Fibroblast of skin of left quadriceps (primary cell): ENCODE data around the gene FHL1.
A peak's percentile ranks its signal among the peaks of the same experiment; 100 is the strongest.

ENCODE experiments used
- DNase-seq, 2 experiments: peaks; one replicate each; pipeline ENCODE4 v3.0.0-alpha.2; 2013; ENCODE audit warnings: low read depth in 2 of 2

The FHL1 gene

GRCh38 chrX:136185401-136186022 is 38.2 kb downstream of the FHL1 start:
- no peak for DNase-seq

GRCh38 chrX:136186023-136186413 is 38.7 kb downstream of the FHL1 start:
- no peak for DNase-seq

DNA sequence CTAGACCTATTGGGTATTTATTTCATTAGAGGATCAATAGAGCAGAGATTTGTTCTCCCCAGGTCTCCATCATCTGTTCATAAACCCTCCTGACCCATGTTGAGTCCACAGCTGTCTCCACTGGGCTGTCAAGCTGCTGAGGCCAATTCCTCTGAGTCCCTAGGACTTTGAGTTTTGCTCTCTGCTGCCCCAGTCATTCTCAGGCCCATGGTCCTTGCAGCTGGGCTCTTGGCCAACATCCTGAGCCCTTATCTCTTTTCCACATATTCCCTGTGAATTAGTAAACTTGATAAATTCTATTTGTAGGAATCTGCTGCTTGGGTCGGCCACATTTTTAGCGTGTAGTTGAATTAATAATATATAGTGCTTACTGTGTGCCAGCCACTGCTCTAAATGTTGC is 41.9 kb downstream of the FHL1 start:
- no peak for DNase-seq

GRCh38 chrX:136190038-136190713 is 42.8 kb downstream of the FHL1 start:
- DNase-seq, result no peak

DNA sequence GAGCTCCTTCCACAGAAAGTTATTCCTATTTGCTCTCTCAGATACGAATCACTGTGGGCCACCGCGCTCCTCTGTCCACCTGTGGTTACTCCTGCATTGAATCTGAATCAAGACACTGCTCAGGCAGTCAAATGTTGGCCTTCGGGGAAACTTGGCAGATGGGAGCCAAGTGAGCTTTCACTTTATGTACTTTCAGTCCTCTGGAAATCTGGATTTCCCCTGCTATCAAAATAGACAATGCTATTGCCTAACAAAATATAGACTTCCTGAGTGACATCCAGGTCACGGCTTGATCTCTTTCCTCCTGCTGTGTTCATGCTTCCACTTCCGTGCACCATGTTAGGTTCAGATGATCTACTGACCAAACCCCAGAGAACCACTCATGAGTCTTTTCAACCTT is 43.8 kb downstream of the FHL1 start:
- no peak for DNase-seq

- DNase-seq, result no peak
Measured at GRCh38 chrX:136192135-136192534, 44.8 kb downstream of the FHL1 start.

GRCh38 chrX:136192839-136193414 is 45.6 kb downstream of the FHL1 start:
- DNase-seq, result no peak

GRCh38 chrX:136193771-136194170 is 46.4 kb downstream of the FHL1 start:
- DNase-seq, result no peak

DNA sequence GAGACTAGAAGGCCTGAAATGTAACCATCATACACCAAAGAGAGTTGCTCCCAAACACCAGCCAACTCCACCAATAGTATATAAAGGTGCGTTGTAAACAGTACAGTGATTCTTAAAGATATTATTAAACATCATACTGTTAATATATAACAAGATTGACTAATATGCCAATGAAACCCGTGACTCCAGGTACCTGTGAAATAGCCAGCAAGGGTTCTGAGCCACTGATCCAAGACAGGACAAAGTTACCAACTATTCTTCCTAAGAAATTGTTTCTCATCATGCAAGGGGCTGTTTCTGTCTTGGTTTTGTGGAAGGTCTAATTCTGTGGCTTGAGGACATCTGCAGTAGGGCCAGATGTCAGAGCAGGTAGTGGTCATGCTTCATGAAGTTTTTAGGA is 47.2 kb downstream of the FHL1 start:
- no peak for DNase-seq

- DNase-seq, result no peak
Measured at GRCh38 chrX:136195247-136195646, 47.9 kb downstream of the FHL1 start.

DNA sequence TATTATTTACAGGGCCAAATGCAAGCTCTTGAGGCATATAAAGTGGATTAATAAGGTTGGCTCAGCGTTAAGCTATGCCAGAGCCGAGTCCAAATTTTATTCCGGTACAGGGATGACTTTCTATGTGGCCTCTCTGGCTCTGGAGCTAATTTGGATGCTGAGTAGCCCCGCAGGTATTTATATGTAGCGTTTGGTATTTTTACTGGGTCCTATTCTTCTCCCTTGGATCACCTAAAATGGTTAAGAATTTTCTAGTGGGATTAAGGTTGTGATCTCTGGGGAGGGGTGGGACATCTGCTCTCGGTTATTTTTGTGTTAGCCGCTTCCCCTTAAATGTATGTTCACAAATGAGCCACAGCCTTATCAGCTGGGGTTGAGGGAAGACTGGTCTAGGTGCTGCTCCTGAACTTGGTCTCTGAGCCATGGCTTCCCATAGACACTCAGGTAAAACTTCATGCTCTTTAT is 49.4 kb downstream of the FHL1 start:
- peak in 1 of 2 experiments; percentile 54 for DNase-seq

- no peak for DNase-seq
Measured at GRCh38 chrX:136198010-136198409, 50.7 kb downstream of the FHL1 start.

DNA sequence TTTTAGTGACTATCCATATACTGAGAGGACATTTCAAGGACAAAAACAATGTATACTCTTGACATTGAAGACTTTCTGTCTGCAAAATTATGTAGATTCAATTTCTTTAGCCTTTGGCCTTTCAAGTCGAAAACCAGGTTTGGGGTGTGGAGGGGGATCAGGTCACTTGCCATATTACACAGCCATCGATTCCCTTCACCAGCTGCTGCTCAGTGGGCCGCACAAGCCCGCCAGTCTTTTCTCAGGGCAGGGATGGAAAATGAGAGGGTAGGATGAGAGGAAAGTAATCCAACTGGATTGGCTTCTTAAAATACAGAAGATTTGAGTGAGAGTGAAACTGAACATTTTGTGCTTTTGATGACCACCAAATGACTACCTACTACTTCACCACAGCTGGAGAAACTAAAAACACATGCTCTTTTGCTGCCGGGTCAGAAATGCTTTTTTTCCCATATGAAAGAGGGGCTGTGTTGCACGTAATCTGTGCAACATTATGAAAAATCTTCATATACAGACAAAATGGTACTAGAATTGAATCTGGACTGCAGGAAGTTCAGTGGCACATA is 51.4 kb downstream of the FHL1 start:
- DNase-seq, result no peak

DNA sequence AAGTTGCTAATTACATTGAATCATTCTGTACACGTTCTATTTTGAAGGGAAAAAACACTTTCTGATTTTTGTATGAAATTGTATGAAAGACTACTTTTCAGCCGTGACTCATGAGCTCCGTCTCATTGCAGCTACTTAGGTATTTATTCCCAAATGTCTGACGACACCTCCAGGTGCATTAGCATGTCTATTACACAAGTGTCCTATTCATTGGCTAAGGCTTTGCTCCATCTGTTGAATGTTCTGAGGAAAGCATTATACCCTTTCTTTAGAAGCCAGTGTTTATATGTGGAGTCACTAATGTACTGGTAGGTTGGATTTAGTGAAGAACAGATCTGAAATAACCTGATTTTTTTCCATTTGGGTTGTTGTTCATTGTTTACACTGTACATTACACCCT is 52.0 kb downstream of the FHL1 start:
- DNase-seq, result no peak

DNA sequence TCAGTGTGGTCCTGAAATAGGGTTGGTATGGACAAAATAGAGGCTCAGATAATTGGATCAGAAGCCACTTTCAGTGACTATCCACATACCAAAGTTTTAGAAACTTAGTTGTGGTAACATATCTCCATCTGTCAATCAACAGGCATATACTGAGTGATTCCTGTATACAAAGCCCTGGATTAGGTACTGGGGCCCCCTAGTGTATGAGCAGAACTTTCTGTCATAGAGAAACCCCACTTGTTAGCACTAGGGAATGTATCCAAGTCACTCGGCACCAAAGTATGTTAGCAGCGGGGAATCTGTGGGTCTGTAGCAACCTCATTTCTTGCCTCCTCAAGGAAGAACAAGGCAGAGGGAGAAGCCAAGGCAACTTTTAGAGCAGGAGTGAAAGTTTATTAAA is 53.1 kb downstream of the FHL1 start:
- DNase-seq, result peak in 1 of 2 experiments; percentile 22

DNA sequence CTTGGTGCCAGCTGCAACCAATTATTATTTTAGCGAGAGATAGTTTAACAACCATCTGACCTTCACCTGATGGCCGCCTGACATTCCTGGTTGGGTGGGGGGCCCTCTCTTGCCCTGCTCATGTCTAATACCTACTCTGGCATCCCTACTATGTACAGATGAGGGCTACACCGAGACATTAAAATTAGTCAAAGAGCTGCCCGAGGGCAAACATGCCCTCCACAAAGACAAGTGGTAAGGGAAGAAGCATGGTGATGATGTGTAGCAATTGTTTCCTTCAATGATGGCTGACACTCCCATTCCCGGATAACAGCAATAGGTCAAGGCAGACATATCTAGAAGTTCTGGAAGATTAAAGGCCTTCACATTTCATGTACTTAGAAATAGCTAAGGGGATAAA is 54.3 kb downstream of the FHL1 start:
- DNase-seq, result no peak

- peak; percentile 56 to 60 for DNase-seq
Measured at GRCh38 chrX:136202889-136203288, 55.6 kb downstream of the FHL1 start.

DNA sequence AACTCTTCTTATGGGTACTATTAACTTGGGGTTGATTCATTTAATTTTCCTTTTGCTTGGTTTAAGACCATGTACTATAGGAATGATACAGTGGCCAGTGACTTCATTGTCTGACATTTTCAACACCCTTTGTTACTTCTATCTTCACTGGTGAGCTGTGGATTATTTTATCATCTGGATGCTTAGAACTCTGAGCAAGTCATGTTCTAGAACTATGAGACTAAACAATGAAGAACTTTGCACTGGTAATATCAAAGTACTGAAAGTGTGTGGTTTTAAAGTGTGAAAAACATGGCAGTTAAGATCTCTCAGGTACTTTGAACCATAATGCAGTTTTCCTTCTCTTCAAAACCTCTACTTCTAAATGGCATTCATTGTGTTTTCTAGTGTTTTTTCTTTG is 56.1 kb downstream of the FHL1 start:
- DNase-seq, result no peak

DNA sequence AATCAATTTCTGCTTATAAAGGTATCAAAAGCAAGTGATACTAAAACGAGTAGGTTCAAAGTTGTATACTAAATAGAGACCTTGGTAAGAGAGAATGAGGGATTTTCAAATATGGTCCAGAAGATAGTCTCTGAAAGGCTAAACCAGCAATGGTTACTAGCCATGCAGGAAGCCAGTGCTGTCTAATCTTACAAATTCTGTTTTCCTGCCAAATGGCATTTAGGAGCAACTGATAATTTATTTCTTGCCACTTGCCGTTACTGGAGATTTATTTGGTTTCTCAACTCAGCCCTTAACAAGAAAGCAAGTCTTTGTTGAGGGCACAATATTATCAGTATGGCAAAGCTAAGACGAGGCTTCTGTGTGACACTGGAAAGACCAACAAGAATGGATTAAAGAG is 56.6 kb downstream of the FHL1 start:
- DNase-seq, result no peak

GRCh38 chrX:136204571-136204970 is 57.2 kb downstream of the FHL1 start:
- no peak for DNase-seq

DNA sequence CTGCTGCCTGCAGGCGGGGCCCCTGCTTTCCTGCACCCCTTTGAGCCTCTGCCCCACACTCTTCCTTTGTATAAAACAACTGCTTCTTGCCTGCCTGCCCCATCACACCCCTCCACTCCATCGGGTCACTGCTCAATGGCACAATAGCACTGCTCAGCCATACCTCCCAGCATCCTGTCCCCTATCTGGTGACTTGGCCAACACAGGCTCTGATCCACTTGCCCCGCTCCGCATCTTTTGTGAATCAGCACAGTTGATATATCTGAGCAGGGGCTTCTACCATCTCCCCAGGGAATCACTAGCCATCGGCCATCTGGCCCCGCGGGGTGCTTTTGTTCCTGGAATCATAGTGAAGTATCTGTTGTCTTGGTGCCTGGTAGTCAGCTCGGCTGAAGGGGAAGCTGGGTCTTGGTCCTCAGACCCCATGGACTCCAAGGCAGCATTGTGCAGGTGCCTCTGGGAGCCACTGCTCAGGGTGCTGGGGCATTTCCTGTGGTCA is 58.6 kb downstream of the FHL1 start:
- no peak for DNase-seq

DNA sequence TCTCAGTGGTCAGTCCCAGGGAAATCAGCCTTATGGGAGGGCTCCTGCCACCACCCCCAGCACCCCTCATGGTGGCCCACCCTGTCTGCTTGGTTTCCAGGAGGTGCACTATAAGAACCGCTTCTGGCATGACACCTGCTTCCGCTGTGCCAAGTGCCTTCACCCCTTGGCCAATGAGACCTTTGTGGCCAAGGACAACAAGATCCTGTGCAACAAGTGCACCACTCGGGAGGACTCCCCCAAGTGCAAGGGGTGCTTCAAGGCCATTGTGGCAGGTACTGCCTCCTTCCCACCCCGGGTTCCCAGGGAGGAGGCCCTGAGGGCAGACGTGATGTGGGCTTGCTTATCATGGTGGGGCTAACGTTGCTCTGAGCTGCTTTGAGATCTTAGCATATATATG is 59.6 kb downstream of the FHL1 start:
- no peak for DNase-seq

DNA sequence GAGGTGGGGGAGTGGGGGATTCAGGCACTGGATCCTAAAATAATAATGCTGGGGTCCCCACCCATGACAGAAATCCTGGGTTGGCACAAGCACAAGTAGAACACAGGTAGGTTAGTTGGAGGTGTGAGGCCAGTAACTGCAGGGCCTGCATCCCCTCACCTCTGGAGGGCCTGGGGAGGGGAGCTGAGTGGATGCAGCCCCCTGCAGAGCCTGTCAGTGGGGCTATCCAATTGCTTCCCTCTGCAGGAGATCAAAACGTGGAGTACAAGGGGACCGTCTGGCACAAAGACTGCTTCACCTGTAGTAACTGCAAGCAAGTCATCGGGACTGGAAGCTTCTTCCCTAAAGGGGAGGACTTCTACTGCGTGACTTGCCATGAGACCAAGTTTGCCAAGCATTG is 60.2 kb downstream of the FHL1 start:
- no peak for DNase-seq
